SK-N-SH treated with all-trans-retinoic acid at 6 μM for 48 hours (cell line): ENCODE measurements around the gene TMEM167B.
"Not testable (repeated sequence)": the region's sequence is repeated elsewhere in the genome, so short reads cannot be mapped to it uniquely, and the experiment has no call there.

Experiments
- ATAC-seq: fragments of 200-7000 bp; cut with Tn5 transposase; 3 replicates; pipeline ENCODE4 v1.9.1; 2020; ENCODE audit warnings: mild to moderate bottlenecking, moderate library complexity
- ARNTL ChIP-seq: fragments of 450-650 bp; formaldehyde crosslinking; IDR thresholded peaks from 2 replicates; pipeline ENCODE4 v1.5.0; 2020; ENCODE audit warnings: low read depth, mild to moderate bottlenecking, moderate library complexity, borderline replicate concordance
- BACH2 ChIP-seq: fragments of 250-450 bp; sonication (Bioruptor Pico); IDR thresholded peaks from 2 replicates; pipeline ENCODE4 v1.9.0; 2021; ENCODE audit warnings: mild to moderate bottlenecking, borderline replicate concordance
- CSDC2 ChIP-seq: fragments of 250-450 bp; sonication (Bioruptor Pico); IDR thresholded peaks from 2 replicates; pipeline ENCODE4 v1.5.0; 2020; ENCODE audit warnings: mild to moderate bottlenecking, moderate library complexity
- ISL1 ChIP-seq: fragments of 250-450 bp; sonication (Bioruptor Pico); IDR thresholded peaks from 2 replicates; pipeline ENCODE4 v2.1.2; 2022; ENCODE audit warnings: mild to moderate bottlenecking, moderate library complexity
- PPARA ChIP-seq: fragments of 250-450 bp; sonication (Bioruptor Pico); IDR thresholded peaks from 2 replicates; pipeline ENCODE4 v1.5.0; 2020; ENCODE audit warnings: mild to moderate bottlenecking, borderline replicate concordance
- RARB ChIP-seq: fragments of 250-450 bp; sonication (Bioruptor Pico); IDR thresholded peaks from 2 replicates; pipeline ENCODE4 v1.8.0; 2021; ENCODE audit warnings: mild to moderate bottlenecking, moderate library complexity
- SNAI2 ChIP-seq: fragments of 250-450 bp; sonication (Bioruptor Pico); IDR thresholded peaks from 2 replicates; pipeline ENCODE4 v1.5.0; 2020; ENCODE audit warnings: mild to moderate bottlenecking, moderate library complexity
- TOX ChIP-seq: fragments of 250-450 bp; sonication (Bioruptor Pico); IDR thresholded peaks from 2 replicates; pipeline ENCODE4 v1.8.0; 2021; ENCODE audit warnings: mild to moderate bottlenecking, moderate library complexity, borderline replicate concordance
- ZC3H10 ChIP-seq: fragments of 250-450 bp; sonication (Bioruptor Pico); IDR thresholded peaks from 2 replicates; pipeline ENCODE4 v1.5.1; 2021; ENCODE audit warnings: mild to moderate bottlenecking, moderate library complexity
- ZFP3 ChIP-seq: fragments of 250-450 bp; sonication (Bioruptor Pico); IDR thresholded peaks from 2 replicates; pipeline ENCODE4 v1.5.0; 2020; ENCODE audit warnings: mild to moderate bottlenecking, moderate library complexity
- ZFP30 ChIP-seq: fragments of 450-650 bp; formaldehyde crosslinking; IDR thresholded peaks from 2 replicates; pipeline ENCODE4 v1.5.0; 2022; ENCODE audit warnings: mild to moderate bottlenecking, moderate library complexity
- ZNF565 ChIP-seq: fragments of 450-650 bp; formaldehyde crosslinking; conservative IDR thresholded peaks from 2 replicates; pipeline ENCODE4 v1.5.0; 2020; ENCODE audit warnings: low read depth, mild to moderate bottlenecking, moderate library complexity
- ZNF70 ChIP-seq: fragments of 450-650 bp; formaldehyde crosslinking; IDR thresholded peaks from 2 replicates; pipeline ENCODE4 v1.5.0; 2020; ENCODE audit warnings: mild to moderate bottlenecking, moderate library complexity
- ZNF8 ChIP-seq: fragments of 450-650 bp; formaldehyde crosslinking; IDR thresholded peaks from 2 replicates; pipeline ENCODE4 v1.5.0; 2020; ENCODE audit warnings: mild to moderate bottlenecking, moderate library complexity
- TF ChIP-seq, protein P1 (sequence below): fragments of 250-450 bp; sonication (Bioruptor Pico); IDR thresholded peaks from 2 replicates; pipeline ENCODE4 v1.5.1; 2020; ENCODE audit warnings: low read depth, mild to moderate bottlenecking, moderate library complexity
- TF ChIP-seq, protein P2 (sequence below): fragments of 250-450 bp; sonication (Bioruptor Pico); IDR thresholded peaks from 2 replicates; pipeline ENCODE4 v1.5.0; 2020; ENCODE audit warnings: mild to moderate bottlenecking, moderate library complexity
- TF ChIP-seq, protein P3 (sequence below): fragments of 250-450 bp; sonication (Bioruptor Pico); IDR thresholded peaks from 2 replicates; pipeline ENCODE4 v1.5.1; 2021; ENCODE audit warnings: mild to moderate bottlenecking, moderate library complexity

TMEM167B gene

DNA sequence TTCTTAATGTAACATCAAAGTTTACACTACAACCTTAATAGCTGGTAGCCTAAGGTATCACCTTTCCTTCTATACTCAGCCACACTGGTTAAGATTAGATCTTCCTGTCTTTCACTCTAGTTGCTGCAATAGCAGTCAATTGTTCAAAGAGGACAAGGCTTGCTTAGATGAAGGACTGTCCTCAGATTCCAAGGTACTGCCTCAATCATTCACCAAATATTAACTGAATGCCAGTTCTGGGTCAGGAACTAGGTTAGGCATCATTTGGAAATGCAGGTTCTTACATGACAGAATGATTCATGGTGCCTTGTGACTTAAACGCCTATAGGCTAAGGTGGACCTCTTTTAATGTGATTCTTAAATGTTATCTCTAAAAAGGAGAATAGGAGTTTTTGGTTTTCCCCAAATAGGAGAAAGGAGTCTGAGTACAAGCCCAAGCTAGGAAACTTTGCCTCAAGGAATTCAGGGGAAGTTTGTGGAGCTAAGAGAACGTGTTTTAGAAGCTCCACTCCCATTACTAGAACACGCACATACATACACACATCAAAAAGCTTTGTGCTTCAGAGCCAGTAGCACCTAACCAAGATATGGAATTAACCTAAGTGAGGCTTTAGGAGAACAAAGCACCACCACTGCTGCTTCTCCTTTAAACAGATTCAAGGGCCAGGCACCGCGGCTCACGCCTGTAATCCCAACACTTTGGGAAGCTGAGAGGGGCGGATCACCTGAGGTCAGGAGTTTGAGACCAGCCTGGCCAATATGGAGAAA lies 40.2 kb upstream of the TMEM167B start:
- TF ChIP-seq ZFP30 (CRISPR knock-in tag) = no peak

GRCh38 chr1:109052145-109052544 lies 38.4 kb upstream of the TMEM167B start:
- ATAC-seq = not testable (repeated sequence)

More for the DNA sequence above, 40.2 kb upstream of the TMEM167B start:
- ATAC-seq = no peak

- no peak for ATAC-seq
Measured at GRCh38 chr1:109056064-109056463, 34.5 kb upstream of the TMEM167B start.

DNA sequence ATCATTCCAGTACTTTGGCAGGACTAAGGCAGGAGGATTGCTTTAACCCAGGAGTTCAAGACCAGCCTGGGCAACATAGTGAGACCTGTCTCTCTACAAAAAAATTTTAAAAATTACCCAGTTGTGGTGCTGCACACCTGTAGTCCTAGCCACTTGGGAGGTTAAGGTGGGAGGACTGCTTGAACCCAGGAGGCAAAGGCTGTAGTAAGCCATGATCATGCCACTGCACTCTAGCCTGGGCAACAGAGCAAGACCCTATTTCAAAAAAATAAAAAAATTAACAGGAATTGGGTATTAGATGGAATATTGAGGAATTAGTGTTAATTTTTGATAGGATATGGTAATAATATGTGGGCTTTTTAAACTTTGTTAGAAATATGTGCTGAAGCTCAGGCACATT lies 31.5 kb upstream of the TMEM167B start:
- no peak for ATAC-seq
- TF ChIP-seq ISL1 (CRISPR knock-in tag) = no peak
- TF ChIP-seq TOX (CRISPR knock-in tag) = no peak
- TF ChIP-seq, protein P1, sequence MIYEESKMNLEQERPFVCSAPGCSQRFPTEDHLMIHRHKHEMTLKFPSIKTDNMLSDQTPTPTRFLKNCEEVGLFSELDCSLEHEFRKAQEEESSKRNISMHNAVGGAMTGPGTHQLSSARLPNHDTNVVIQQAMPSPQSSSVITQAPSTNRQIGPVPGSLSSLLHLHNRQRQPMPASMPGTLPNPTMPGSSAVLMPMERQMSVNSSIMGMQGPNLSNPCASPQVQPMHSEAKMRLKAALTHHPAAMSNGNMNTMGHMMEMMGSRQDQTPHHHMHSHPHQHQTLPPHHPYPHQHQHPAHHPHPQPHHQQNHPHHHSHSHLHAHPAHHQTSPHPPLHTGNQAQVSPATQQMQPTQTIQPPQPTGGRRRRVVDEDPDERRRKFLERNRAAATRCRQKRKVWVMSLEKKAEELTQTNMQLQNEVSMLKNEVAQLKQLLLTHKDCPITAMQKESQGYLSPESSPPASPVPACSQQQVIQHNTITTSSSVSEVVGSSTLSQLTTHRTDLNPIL (CRISPR knock-in tag) = no peak
- no peak for TF ChIP-seq ZFP30 (CRISPR knock-in tag)
- TF ChIP-seq ARNTL = no peak
- TF ChIP-seq, all 23 proteins: peak for 0

More at GRCh38 chr1:109056064-109056463, 34.5 kb upstream of the TMEM167B start:
- TF ChIP-seq, protein P2, sequence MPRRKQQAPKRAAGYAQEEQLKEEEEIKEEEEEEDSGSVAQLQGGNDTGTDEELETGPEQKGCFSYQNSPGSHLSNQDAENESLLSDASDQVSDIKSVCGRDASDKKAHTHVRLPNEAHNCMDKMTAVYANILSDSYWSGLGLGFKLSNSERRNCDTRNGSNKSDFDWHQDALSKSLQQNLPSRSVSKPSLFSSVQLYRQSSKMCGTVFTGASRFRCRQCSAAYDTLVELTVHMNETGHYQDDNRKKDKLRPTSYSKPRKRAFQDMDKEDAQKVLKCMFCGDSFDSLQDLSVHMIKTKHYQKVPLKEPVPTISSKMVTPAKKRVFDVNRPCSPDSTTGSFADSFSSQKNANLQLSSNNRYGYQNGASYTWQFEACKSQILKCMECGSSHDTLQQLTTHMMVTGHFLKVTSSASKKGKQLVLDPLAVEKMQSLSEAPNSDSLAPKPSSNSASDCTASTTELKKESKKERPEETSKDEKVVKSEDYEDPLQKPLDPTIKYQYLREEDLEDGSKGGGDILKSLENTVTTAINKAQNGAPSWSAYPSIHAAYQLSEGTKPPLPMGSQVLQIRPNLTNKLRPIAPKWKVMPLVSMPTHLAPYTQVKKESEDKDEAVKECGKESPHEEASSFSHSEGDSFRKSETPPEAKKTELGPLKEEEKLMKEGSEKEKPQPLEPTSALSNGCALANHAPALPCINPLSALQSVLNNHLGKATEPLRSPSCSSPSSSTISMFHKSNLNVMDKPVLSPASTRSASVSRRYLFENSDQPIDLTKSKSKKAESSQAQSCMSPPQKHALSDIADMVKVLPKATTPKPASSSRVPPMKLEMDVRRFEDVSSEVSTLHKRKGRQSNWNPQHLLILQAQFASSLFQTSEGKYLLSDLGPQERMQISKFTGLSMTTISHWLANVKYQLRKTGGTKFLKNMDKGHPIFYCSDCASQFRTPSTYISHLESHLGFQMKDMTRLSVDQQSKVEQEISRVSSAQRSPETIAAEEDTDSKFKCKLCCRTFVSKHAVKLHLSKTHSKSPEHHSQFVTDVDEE (CRISPR knock-in tag) = no peak
- TF ChIP-seq TOX (CRISPR knock-in tag) = no peak

DNA sequence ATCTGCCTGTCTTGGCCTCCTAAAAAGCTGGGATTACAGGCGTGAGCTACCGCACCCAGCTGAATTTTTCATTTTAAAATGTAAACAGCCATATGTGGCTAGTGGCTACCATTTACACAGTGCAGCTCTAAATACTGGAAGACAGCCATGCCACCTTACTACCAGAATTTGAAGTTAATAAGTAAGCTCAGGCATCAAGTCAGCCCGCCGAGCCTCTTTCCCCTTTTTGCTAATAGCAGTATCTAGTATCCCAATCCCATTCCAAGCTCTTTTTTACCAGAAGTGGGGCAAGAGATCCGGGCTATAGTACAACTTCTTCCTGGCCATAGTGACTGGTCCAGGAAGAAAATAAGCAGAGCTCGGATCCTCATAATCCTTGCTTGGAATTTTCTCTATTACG lies 29.9 kb upstream of the TMEM167B start:
- TF ChIP-seq ZNF70 = no peak
- TF ChIP-seq ZNF565 (CRISPR knock-in tag) = no peak
- TF ChIP-seq BACH2 = no peak
- TF ChIP-seq RARB (CRISPR knock-in tag) = no peak
- no peak for ATAC-seq

DNA sequence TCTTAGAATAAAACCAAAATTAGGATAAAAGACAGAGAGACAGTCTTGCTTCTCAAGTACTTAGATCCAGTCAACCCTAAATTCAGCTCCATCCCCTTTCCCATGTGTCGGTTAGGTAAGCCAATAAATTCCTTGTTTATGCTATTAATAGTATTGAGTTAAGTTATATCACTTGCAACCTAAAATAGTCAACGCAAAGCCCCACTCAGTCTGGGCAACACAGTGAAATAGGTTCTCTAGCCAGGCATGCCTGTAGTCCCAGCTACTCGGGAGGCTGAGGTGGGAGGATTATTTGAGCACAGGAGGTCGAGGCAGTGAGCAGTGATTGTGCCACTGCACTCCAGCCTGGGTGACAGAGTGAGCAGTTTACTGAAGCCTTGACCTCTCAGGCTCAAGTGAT lies 29.4 kb upstream of the TMEM167B start:
- no peak for TF ChIP-seq ZNF8
- TF ChIP-seq BACH2 = no peak
- no peak for TF ChIP-seq SNAI2 (CRISPR knock-in tag)
- TF ChIP-seq ZC3H10 (CRISPR knock-in tag) = no peak
- TF ChIP-seq CSDC2 (CRISPR knock-in tag) = no peak
- no peak for TF ChIP-seq ZNF70
- TF ChIP-seq PPARA (CRISPR knock-in tag) = no peak
- no peak for TF ChIP-seq TOX (CRISPR knock-in tag)
- TF ChIP-seq, protein P1 (CRISPR knock-in tag) = no peak
- TF ChIP-seq ZFP30 (CRISPR knock-in tag) = no peak
- TF ChIP-seq ZFP3 (CRISPR knock-in tag) = no peak
- TF ChIP-seq, protein P2 (CRISPR knock-in tag) = no peak
- no peak for TF ChIP-seq ISL1 (CRISPR knock-in tag)
- TF ChIP-seq, protein P3, sequence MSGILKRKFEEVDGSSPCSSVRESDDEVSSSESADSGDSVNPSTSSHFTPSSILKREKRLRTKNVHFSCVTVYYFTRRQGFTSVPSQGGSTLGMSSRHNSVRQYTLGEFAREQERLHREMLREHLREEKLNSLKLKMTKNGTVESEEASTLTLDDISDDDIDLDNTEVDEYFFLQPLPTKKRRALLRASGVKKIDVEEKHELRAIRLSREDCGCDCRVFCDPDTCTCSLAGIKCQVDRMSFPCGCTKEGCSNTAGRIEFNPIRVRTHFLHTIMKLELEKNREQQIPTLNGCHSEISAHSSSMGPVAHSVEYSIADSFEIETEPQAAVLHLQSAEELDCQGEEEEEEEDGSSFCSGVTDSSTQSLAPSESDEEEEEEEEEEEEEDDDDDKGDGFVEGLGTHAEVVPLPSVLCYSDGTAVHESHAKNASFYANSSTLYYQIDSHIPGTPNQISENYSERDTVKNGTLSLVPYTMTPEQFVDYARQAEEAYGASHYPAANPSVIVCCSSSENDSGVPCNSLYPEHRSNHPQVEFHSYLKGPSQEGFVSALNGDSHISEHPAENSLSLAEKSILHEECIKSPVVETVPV (CRISPR knock-in tag) = no peak
- no peak for TF ChIP-seq ARNTL
- TF ChIP-seq RARB (CRISPR knock-in tag) = no peak
- no peak for TF ChIP-seq ZNF565 (CRISPR knock-in tag)
- no peak for ATAC-seq
